Measurements from ENCODE around the gene DOC2A. TPM values are rescaled to one million over a fixed set of nuclear protein-coding genes. Genes with fewer than 3 reads are reported as not detected.

DOC2A gene
- total and polyA plus RNA-seq, 9 of the 15 experiments (the other 6 are each of a cell fraction or from before 2014, with no cell fraction given): 0.03 to 0.38 (median 0.28) TPM; not detected in 1

GRCh38 chr16:29995911-29996765 is 14.7 kb downstream of the DOC2A start, which contains the start of gene INO80E (continued):
- TF ChIP-seq SIN3A (IDR thresholded peaks at IDR 0.05; ENCODE audit: borderline replicate concordance in 2 of 2, control insufficient read depth in 1 of 2, low read depth in 2 of 2, low read length in 2 of 2): peak in 1 of 2 experiments; percentile 58; a peak in 1 of 4 replicates
- peak; percentile 87 for TF ChIP-seq POLR2G (IDR thresholded peaks at IDR 0.05; ENCODE audit: low read depth, low read length)
- TF ChIP-seq ZNF232 (CRISPR knock-in tag; IDR thresholded peaks at IDR 0.05): no peak
- no peak for TF ChIP-seq SLC30A9 (CRISPR knock-in tag; IDR thresholded peaks at IDR 0.05)
- TF ChIP-seq POLR2H (tag; IDR thresholded peaks at IDR 0.05; ENCODE audit: low read depth): peak; percentile 91
- TF ChIP-seq CAMTA2 (CRISPR knock-in tag; conservative IDR thresholded peaks at IDR 0.05): no peak
- TF ChIP-seq, protein P1, sequence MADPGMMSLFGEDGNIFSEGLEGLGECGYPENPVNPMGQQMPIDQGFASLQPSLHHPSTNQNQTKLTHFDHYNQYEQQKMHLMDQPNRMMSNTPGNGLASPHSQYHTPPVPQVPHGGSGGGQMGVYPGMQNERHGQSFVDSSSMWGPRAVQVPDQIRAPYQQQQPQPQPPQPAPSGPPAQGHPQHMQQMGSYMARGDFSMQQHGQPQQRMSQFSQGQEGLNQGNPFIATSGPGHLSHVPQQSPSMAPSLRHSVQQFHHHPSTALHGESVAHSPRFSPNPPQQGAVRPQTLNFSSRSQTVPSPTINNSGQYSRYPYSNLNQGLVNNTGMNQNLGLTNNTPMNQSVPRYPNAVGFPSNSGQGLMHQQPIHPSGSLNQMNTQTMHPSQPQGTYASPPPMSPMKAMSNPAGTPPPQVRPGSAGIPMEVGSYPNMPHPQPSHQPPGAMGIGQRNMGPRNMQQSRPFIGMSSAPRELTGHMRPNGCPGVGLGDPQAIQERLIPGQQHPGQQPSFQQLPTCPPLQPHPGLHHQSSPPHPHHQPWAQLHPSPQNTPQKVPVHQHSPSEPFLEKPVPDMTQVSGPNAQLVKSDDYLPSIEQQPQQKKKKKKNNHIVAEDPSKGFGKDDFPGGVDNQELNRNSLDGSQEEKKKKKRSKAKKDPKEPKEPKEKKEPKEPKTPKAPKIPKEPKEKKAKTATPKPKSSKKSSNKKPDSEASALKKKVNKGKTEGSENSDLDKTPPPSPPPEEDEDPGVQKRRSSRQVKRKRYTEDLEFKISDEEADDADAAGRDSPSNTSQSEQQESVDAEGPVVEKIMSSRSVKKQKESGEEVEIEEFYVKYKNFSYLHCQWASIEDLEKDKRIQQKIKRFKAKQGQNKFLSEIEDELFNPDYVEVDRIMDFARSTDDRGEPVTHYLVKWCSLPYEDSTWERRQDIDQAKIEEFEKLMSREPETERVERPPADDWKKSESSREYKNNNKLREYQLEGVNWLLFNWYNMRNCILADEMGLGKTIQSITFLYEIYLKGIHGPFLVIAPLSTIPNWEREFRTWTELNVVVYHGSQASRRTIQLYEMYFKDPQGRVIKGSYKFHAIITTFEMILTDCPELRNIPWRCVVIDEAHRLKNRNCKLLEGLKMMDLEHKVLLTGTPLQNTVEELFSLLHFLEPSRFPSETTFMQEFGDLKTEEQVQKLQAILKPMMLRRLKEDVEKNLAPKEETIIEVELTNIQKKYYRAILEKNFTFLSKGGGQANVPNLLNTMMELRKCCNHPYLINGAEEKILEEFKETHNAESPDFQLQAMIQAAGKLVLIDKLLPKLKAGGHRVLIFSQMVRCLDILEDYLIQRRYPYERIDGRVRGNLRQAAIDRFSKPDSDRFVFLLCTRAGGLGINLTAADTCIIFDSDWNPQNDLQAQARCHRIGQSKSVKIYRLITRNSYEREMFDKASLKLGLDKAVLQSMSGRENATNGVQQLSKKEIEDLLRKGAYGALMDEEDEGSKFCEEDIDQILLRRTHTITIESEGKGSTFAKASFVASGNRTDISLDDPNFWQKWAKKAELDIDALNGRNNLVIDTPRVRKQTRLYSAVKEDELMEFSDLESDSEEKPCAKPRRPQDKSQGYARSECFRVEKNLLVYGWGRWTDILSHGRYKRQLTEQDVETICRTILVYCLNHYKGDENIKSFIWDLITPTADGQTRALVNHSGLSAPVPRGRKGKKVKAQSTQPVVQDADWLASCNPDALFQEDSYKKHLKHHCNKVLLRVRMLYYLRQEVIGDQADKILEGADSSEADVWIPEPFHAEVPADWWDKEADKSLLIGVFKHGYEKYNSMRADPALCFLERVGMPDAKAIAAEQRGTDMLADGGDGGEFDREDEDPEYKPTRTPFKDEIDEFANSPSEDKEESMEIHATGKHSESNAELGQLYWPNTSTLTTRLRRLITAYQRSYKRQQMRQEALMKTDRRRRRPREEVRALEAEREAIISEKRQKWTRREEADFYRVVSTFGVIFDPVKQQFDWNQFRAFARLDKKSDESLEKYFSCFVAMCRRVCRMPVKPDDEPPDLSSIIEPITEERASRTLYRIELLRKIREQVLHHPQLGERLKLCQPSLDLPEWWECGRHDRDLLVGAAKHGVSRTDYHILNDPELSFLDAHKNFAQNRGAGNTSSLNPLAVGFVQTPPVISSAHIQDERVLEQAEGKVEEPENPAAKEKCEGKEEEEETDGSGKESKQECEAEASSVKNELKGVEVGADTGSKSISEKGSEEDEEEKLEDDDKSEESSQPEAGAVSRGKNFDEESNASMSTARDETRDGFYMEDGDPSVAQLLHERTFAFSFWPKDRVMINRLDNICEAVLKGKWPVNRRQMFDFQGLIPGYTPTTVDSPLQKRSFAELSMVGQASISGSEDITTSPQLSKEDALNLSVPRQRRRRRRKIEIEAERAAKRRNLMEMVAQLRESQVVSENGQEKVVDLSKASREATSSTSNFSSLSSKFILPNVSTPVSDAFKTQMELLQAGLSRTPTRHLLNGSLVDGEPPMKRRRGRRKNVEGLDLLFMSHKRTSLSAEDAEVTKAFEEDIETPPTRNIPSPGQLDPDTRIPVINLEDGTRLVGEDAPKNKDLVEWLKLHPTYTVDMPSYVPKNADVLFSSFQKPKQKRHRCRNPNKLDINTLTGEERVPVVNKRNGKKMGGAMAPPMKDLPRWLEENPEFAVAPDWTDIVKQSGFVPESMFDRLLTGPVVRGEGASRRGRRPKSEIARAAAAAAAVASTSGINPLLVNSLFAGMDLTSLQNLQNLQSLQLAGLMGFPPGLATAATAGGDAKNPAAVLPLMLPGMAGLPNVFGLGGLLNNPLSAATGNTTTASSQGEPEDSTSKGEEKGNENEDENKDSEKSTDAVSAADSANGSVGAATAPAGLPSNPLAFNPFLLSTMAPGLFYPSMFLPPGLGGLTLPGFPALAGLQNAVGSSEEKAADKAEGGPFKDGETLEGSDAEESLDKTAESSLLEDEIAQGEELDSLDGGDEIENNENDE (IDR thresholded peaks at IDR 0.05; ENCODE audit: low read depth, low read length): no peak
- no peak for TF ChIP-seq THRA (IDR thresholded peaks at IDR 0.05)
- TF ChIP-seq ZNF668 (CRISPR knock-in tag; IDR thresholded peaks at IDR 0.05): no peak
- TF ChIP-seq CTBP1 (IDR thresholded peaks at IDR 0.05; ENCODE audit: borderline replicate concordance): peak; percentile 69
- no peak for TF ChIP-seq ZNF324 (CRISPR knock-in tag; IDR thresholded peaks at IDR 0.05)
- 0 out of 2 replicates have a peak, but pooled peaks have one; percentile 3 for TF ChIP-seq ZNF75A (CRISPR knock-in tag; IDR thresholded peaks at IDR 0.05)
- TF ChIP-seq, protein P2, sequence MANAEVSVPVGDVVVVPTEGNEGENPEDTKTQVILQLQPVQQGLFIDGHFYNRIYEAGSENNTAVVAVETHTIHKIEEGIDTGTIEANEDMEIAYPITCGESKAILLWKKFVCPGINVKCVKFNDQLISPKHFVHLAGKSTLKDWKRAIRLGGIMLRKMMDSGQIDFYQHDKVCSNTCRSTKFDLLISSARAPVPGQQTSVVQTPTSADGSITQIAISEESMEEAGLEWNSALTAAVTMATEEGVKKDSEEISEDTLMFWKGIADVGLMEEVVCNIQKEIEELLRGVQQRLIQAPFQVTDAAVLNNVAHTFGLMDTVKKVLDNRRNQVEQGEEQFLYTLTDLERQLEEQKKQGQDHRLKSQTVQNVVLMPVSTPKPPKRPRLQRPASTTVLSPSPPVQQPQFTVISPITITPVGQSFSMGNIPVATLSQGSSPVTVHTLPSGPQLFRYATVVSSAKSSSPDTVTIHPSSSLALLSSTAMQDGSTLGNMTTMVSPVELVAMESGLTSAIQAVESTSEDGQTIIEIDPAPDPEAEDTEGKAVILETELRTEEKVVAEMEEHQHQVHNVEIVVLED (CRISPR knock-in tag; IDR thresholded peaks at IDR 0.05): peak; percentile 97
